Breast epithelium (tissue), 3 donors: Measurements from ENCODE around the gene ST7.

Experiments used
- CTCF ChIP-seq, 3 donors: fragments of 450-650 bp; IDR thresholded peaks; one replicate each; pipeline ENCODE4 v1.5.1; 2016 to 2017; ENCODE audit warnings: antibody characterized with exemption in 3 of 3, mild to moderate bottlenecking in 3 of 3, moderate library complexity in 3 of 3
- POLR2A ChIP-seq: fragments of 450-650 bp; IDR thresholded peaks from one replicate; pipeline ENCODE4 v1.6.1; 2016; ENCODE audit warnings: antibody characterized with exemption, mild to moderate bottlenecking, moderate library complexity

- TF ChIP-seq POLR2A (no peak), CTCF (IDR thresholded peaks at IDR 0.05) (no peak)
Observed at GRCh38 chr7:117122536-117122935, 169.2 kb downstream of the ST7 start.
